ENCODE measurements around the gene S100Z. TPM values are rescaled to one million over a fixed set of nuclear protein-coding genes. Genes with fewer than 3 reads are reported as not detected.
"Not testable (repeated sequence)": the region's sequence is repeated elsewhere in the genome, so short reads cannot be mapped to it uniquely, and the experiment has no call there.

Gene S100Z
- total RNA-seq, 1 experiment from 2014 or later, result not detected

GRCh38 chr5:76855501-76855900 is 5.7 kb downstream of the S100Z start:
- H3K27ac Mint-ChIP-seq, H3K4me3 Mint-ChIP-seq, CTCF ChIA-PET: not testable (repeated sequence)

GRCh38 chr5:76855961-76856360 is 6.1 kb downstream of the S100Z start:
- peaks cover 40% of the 10 kb centered on the region for H3K9me3 Mint-ChIP-seq
- H3K36me3 Mint-ChIP-seq, result peaks cover 25% of the 10 kb centered on the region
- TF ChIP-seq ZBTB43 (CRISPR knock-in tag; IDR thresholded peaks at IDR 0.05) (no peak), GRHL2 (CRISPR knock-in tag; IDR thresholded peaks at IDR 0.05; ENCODE audit: insufficient replicate concordance, severe bottlenecking) (no peak), IRF1 (CRISPR knock-in tag; IDR thresholded peaks at IDR 0.05) (no peak), MLX (CRISPR knock-in tag; IDR thresholded peaks at IDR 0.05) (no peak)
- ChIA-PET CTCF (no interaction called here), POLR2A (no interaction called here)
- no peak overlapping the region for H3K27ac Mint-ChIP-seq
- DNase-seq (ENCODE audit: low spot score) (no peak), ATAC-seq (no peak)
- H3K4me3 Mint-ChIP-seq, result no peak overlapping the region
- H3K27me3 Mint-ChIP-seq (ENCODE audit: low read depth), result peaks cover 4% of the 10 kb centered on the region; the same call in 1 of the 2 replicates
- H3K4me1 Mint-ChIP-seq, result peaks cover 7% of the 10 kb centered on the region

More at GRCh38 chr5:76855501-76855900, 5.7 kb downstream of the S100Z start:
- DNase-seq (ENCODE audit: low spot score); H3K27me3 Mint-ChIP-seq (ENCODE audit: low read depth); H3K4me1 Mint-ChIP-seq; POLR2A ChIA-PET; ATAC-seq: not testable (repeated sequence)
- peaks cover 25% of the 10 kb centered on the region for H3K36me3 Mint-ChIP-seq
- H3K9me3 Mint-ChIP-seq, result peaks cover 40% of the 10 kb centered on the region

GRCh38 chr5:76856800-76857199 is 7.0 kb downstream of the S100Z start:
- CTCF ChIA-PET; DNase-seq (ENCODE audit: low spot score); ATAC-seq; POLR2A ChIA-PET; H3K27ac Mint-ChIP-seq; H3K4me3 Mint-ChIP-seq; H3K27me3 Mint-ChIP-seq (ENCODE audit: low read depth): not testable (repeated sequence)
- peaks cover 40% of the 10 kb centered on the region for H3K9me3 Mint-ChIP-seq
- peaks cover 25% of the 10 kb centered on the region for H3K36me3 Mint-ChIP-seq
- peaks cover 12% of the 10 kb centered on the region for H3K4me1 Mint-ChIP-seq

GRCh38 chr5:76859591-76860247 is 9.9 kb downstream of the S100Z start:
- H3K36me3 Mint-ChIP-seq, result peaks cover 15% of the 10 kb centered on the region
- H3K4me1 Mint-ChIP-seq, result peaks cover 8% of the 10 kb centered on the region
- 0 out of 2 replicates have a peak, but pooled peaks cover 3% of the 10 kb centered on the region for H3K27me3 Mint-ChIP-seq (ENCODE audit: low read depth)
- no peak overlapping the region for H3K27ac Mint-ChIP-seq
- peaks cover 25% of the 10 kb centered on the region for H3K9me3 Mint-ChIP-seq
- POLR2A ChIA-PET, result no interaction called here
- CTCF ChIA-PET, result interaction anchor here (2.9 kb wide), 1 partner anchor 85 kb away, joined by 7 read pairs; no protein-coding TSS in a partner anchor
- DNase-seq (ENCODE audit: low spot score), result no peak
- ATAC-seq, result no peak
- no peak overlapping the region for H3K4me3 Mint-ChIP-seq
- TF ChIP-seq E2F5 (CRISPR knock-in tag; IDR thresholded peaks at IDR 0.05) (no peak), USF1 (CRISPR knock-in tag; IDR thresholded peaks at IDR 0.05) (no peak), MLX (CRISPR knock-in tag; IDR thresholded peaks at IDR 0.05) (no peak), EMX1 (CRISPR knock-in tag; IDR thresholded peaks at IDR 0.05) (no peak), ATF6 (CRISPR knock-in tag; IDR thresholded peaks at IDR 0.05) (no peak), TCF7 (CRISPR knock-in tag; IDR thresholded peaks at IDR 0.05; ENCODE audit: low read depth) (no peak), PRDM15 (CRISPR knock-in tag; IDR thresholded peaks at IDR 0.05) (no peak), ATF2 (CRISPR knock-in tag; IDR thresholded peaks at IDR 0.05; ENCODE audit: borderline replicate concordance, low read depth) (no peak), ETV6 (CRISPR knock-in tag; IDR thresholded peaks at IDR 0.05) (no peak), ATF1 (CRISPR knock-in tag; IDR thresholded peaks at IDR 0.05) (no peak), ZNF396 (CRISPR knock-in tag; IDR thresholded peaks at IDR 0.05; ENCODE audit: borderline replicate concordance) (no peak)
